Measurements from ENCODE around the gene CASKIN2. TPM values are rescaled to one million over a fixed set of nuclear protein-coding genes. Genes with fewer than 3 reads are reported as not detected.

Gene CASKIN2
- polyA plus RNA-seq, 3 donors from 2014 or later = not detected

Other genes starting within 250 kb of the CASKIN2 start
- gene MIF4GD, start 244.3 kb downstream of the CASKIN2 start, polyA plus RNA-seq = 100 to 1,000 TPM; 113 to 187 (median 145) TPM
- gene SLC25A19, start 226.1 kb downstream of the CASKIN2 start, polyA plus RNA-seq = 10 to 100 TPM; 11.2 to 27.2 (median 21.0) TPM
- 100 to 1,000 TPM; 104 to 161 (median 135) TPM for gene GRB2, start 109.9 kb downstream of the CASKIN2 start, polyA plus RNA-seq
- 10 to 100 TPM in 1 of 3 donors, 1 to 10 TPM in 2; 3.2 to 21.9 (median 9.3) TPM for gene TMEM94, start 58.9 kb downstream of the CASKIN2 start, polyA plus RNA-seq
- gene TSEN54, start 991 bp upstream of the CASKIN2 start, polyA plus RNA-seq = 100 to 1,000 TPM; 205 to 238 (median 209) TPM
- gene LLGL2, start 10.2 kb upstream of the CASKIN2 start, polyA plus RNA-seq = 100 to 1,000 TPM in 1 of 3 donors, 10 to 100 TPM in 2; 81.2 to 137 (median 84.4) TPM
- 1 to 10 TPM in 2 of 3 donors, under 1 TPM in 1; 0.76 to 3.0 (median 2.6) TPM for gene MYO15B, start 72.3 kb upstream of the CASKIN2 start, polyA plus RNA-seq
- 1 to 10 TPM in 1 of 3 donors, not detected in 2; 1.1 TPM for gene SMIM5, start 117.9 kb upstream of the CASKIN2 start, polyA plus RNA-seq
- gene RECQL5, start 151.6 kb upstream of the CASKIN2 start, polyA plus RNA-seq = 10 to 100 TPM in 2 of 3 donors, 1 to 10 TPM in 1; 7.0 to 18.1 (median 15.5) TPM
- 10 to 100 TPM; 71.5 to 94.2 (median 80.1) TPM for gene SAP30BP, start 151.8 kb upstream of the CASKIN2 start, polyA plus RNA-seq
- under 1 TPM in 1 of 3 donors, not detected in 2; 0.24 TPM for gene ITGB4, start 205.9 kb upstream of the CASKIN2 start, polyA plus RNA-seq
- gene GALK1, start 249.7 kb upstream of the CASKIN2 start, polyA plus RNA-seq = 10 to 100 TPM; 25.1 to 86.7 (median 30.7) TPM